GM10266 (cell line): ENCODE measurements around the gene EPB41.

ENCODE experiments used
- DNase-seq: peaks from one replicate; pipeline ENCODE4 v3.0.0; 2012; ENCODE audit errors: extremely low spot score
- TF ChIP-seq, protein P1 (sequence below): IDR thresholded peaks from 2 replicates; pipeline ENCODE4 v1.5.1; 2012; ENCODE audit warnings: mild to moderate bottlenecking, low read depth; ENCODE audit not compliant: control insufficient read depth, insufficient read depth; ENCODE audit errors: missing control alignments

EPB41 gene

DNA sequence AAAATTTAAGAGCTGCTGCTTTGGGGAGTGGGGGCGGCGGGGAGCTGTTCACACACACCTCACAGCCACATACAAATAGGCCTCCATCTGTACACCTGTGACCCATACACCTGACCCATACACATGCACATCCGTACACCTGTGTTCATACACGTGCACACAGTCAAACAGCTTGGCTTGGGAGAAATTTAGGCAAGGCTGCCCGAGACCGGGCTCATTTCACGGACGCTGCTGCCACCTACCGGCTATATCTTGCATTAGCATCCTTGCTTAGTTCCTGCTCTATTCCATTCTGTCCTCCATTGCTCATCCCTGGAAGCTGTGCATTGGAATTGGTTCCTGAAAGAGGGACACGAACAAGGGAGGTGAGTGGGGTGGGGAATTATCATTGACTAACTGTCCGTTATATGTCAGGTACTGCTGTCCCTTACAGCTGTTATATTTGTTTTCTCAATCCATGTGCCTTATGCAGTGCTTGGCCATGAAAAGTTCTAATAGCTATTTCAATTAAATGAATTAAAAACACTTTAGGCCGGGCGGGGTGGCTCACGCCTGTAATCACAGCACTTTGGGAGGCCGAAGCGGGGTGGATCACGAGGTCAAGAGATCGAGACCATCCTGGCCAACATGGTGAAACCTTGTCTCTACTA, 37.1 kb upstream of the EPB41 start:
- TF ChIP-seq, protein P1, sequence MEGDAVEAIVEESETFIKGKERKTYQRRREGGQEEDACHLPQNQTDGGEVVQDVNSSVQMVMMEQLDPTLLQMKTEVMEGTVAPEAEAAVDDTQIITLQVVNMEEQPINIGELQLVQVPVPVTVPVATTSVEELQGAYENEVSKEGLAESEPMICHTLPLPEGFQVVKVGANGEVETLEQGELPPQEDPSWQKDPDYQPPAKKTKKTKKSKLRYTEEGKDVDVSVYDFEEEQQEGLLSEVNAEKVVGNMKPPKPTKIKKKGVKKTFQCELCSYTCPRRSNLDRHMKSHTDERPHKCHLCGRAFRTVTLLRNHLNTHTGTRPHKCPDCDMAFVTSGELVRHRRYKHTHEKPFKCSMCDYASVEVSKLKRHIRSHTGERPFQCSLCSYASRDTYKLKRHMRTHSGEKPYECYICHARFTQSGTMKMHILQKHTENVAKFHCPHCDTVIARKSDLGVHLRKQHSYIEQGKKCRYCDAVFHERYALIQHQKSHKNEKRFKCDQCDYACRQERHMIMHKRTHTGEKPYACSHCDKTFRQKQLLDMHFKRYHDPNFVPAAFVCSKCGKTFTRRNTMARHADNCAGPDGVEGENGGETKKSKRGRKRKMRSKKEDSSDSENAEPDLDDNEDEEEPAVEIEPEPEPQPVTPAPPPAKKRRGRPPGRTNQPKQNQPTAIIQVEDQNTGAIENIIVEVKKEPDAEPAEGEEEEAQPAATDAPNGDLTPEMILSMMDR, result peak; percentile 82
- DNase-seq, result peak; percentile 78

DNA sequence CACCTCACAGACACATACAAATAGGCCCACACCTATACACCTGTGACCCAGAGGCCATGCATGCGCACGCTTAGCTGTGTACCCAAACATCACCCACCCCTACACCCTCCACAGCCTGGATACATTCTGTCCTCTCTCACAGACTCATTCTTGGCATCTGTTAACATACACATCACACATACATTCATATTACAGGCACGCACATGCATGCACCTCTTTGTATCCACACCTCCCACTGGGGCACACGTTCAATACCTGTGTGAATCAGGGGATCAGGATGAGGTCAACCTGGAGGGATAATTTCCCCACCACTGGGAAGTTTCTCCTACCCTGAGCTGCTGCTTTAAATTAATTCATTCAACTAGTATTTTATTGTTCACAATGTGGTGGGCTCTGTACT, 35.6 kb upstream of the EPB41 start:
- no peak for DNase-seq
- TF ChIP-seq, protein P1, result no peak

DNA sequence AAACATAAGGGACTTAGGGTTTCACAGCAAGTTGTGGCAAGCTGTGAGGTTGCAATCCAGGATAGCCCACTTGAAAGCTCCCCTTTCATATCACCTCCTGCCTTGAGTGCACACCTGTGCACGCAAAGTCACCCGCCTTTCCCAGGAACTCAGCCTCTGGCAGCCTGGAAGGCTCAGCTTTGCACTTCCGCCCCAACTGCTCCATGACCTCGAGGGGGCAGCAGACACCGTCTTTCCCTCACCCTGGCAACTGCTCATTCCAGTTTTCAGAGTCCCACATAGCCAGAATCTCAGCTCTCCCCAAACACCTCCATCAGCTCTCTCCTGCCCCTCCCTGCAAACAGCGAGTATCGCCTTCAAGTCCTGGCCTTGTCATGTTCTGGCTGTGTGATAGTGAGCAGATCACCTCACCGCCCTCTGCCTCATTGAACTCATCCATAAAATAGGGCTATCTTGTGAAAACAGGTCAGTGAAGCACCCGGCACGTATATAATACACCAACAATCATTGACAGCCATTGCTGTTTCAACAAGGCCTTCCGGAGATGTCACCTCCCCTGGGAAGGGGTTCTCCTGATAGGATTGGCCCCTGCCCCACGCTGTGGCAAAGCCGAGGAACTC, 32.2 kb upstream of the EPB41 start:
- TF ChIP-seq, protein P1, result peak; percentile 97
- peak; percentile 78 for DNase-seq

DNA sequence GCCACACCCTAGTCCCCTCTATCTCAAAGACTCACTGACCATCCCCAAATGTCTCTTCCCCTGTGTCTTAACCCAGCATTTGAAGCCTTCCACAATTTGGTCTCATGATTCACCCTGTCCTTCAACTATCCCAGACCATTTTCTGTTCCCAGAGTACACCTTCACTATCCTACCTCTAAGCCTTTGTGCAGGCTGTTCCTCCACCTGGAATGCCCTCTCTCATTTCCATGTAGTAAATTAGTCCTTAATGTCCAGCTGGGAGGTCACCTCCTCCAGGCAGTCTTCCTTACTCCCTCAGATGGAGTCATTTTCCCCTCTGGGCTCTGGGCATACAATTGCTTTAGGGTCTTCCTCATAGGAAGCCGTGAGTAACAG, 31.1 kb upstream of the EPB41 start:
- TF ChIP-seq, protein P1, result no peak

DNA sequence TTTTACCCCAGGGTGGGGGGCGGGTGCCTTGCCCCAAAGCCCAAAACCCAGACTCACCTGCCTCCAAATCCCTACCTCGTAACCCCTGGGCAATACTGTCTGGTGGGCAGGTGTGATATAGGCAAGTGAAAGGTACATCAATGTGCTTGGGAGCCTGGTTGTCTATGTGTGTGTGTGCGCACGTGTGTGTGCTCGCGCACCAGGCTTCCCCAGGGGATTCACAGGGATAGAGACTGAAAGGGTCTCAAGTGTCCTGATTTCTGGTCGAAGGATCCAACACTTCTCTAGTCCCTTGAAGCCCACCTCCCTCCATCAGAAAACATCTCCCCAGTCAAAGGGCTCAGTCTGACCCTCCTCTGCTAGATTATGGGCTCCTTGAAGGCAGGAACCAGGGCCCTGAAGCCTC, 28.9 kb upstream of the EPB41 start:
- DNase-seq, result no peak
- TF ChIP-seq, protein P1, result no peak

More for the DNA sequence above, 31.1 kb upstream of the EPB41 start:
- DNase-seq, result no peak

DNA sequence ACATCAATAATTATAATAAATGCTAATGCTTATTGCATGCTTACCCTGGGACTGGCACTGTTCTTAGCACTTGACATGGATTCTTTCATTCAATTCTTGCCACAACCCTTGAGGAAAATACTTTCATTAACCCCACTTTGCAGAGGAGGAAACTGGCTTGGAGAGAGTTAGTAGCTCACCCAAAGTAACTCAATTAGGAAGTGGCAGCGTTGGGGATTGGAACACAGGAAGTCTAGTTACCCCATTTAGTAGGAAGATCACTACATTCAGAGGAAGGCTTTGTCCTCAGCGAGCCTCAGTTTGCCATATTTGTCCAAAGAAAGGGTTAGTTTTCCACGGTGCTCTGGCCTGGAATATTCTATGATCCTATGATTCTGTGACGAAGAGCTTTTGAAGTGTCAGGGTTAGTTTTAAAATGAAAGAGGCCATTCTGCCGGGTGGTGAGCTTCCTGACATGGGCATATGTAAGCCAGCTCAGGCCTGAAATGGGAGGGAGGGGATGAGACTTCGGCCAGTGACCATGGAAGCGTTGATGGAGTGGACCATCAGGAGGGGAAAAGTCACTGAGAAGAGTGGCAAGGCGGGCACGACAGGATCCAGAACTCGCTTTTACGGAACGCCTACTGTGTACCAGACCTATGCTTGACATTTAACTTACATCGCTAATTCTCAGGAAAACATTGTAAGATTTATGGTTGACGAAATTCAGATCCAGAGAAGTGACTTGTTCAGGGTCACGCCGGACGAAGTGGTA, 28.2 kb upstream of the EPB41 start:
- TF ChIP-seq, protein P1, result no peak
- DNase-seq, result no peak
